Measurements from ENCODE around the gene DCLK3. TPM values are rescaled to one million over a fixed set of nuclear protein-coding genes. Genes with fewer than 3 reads are reported as not detected.

DCLK3 gene
- total and polyA plus RNA-seq, 5 experiments from 2014 or later = not detected

DNA sequence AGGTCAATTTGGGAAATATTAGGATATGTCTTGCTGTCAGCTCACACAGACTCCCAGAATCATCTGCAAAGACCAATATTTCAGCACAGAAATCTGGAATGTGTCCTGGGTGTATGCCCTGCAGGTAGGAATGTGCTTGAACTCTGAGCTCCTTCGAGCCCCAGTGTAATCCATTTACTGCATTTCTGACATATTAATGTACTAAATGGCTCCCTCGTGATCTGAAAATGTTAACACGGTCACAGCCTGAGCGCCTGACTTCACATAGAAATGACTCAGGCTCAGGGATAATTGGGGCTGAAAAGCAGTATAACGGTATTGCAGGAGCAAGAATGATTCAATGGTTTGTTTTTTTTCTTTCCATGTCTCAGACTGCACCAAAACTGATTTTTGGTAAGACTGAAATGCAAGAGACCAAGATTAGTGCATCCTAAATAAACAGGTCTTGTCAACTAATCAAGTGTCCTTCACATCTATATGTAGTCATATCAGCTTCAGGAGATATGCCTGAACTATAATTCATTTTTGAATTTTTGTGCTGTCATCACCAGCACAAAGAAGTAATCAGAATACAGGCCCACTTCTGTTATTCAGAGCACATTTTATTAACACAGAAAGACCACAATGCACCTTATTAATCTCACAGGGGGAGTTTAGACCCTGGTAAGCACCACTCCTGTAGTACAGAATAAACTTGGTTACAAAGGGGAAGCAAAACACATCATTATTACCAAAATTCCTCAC, 49.8 kb downstream of the DCLK3 start:
- Mint-ChIP-seq H3K27ac (no peak overlapping the region), H3K4me3 (no peak overlapping the region), H3K4me1 (no peaks in the 10 kb centered on the region), H3K9me3 (no peaks in the 10 kb centered on the region), H3K27me3 (peaks cover 0 to 3% (median 1%) of the 10 kb centered on the region in 5 donors), H3K36me3 (no peaks in the 10 kb centered on the region)
- ATAC-seq (no peak), DNase-seq (no peak)
- POLR2A ChIA-PET = no interaction called here

DNA sequence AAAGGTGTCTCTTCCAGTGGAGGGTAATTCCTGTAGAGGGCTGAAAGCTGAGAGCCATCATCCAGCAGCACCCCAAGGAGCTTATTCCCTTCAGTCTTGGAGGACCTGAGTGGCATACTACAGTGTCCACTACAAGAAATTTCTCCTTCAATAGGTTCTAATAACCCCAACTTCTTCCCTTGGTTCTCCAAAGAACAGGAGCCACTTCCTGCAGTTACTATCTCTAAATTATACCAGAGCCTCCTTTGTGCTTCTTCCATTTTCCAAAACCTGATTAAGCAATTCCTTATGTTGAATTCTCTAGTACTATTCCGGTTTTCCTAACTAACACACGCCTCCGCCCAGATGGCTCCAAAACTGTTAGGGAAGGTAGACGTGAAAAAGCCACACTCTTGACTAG, 50.4 kb downstream of the DCLK3 start:
- Mint-ChIP-seq H3K4me3 (no peak overlapping the region), H3K27me3 (no peaks in the 10 kb centered on the region), H3K4me1 (no peaks in the 10 kb centered on the region), H3K36me3 (no peaks in the 10 kb centered on the region), H3K27ac (no peak overlapping the region), H3K9me3 (no peaks in the 10 kb centered on the region)
- no peak for DNase-seq
- POLR2A ChIA-PET = no interaction called here
- no peak for ATAC-seq

DNA sequence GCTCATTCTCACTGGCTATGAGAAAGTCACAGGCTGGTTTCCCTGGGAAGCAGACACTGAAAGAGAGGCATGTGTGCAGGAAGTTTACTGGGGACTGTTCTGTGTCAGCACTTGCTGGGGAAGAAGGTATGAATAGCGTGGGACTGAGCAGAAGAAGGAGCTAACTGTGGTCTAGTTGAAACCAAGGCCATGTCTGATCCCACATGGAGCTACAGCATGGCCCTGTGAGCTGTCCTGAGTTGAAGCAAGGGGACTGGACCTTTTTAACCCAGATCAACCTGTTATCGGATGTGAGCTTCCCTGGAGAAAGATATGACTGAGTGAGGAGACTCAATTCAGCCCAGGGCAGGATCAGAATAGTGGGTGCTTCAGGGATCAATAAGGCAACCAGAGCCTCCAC, 53.7 kb downstream of the DCLK3 start:
- H3K27me3 Mint-ChIP-seq = no peaks in the 10 kb centered on the region
- no peak overlapping the region for H3K4me3 Mint-ChIP-seq
- no peak overlapping the region for H3K27ac Mint-ChIP-seq
- H3K9me3 Mint-ChIP-seq = no peaks in the 10 kb centered on the region
- H3K36me3 Mint-ChIP-seq = no peaks in the 10 kb centered on the region
- ATAC-seq (no peak), DNase-seq (no peak)
- POLR2A ChIA-PET = no interaction called here
- peaks cover 0 to 7% (median 5%) of the 10 kb centered on the region in 4 donors for H3K4me1 Mint-ChIP-seq

DNA sequence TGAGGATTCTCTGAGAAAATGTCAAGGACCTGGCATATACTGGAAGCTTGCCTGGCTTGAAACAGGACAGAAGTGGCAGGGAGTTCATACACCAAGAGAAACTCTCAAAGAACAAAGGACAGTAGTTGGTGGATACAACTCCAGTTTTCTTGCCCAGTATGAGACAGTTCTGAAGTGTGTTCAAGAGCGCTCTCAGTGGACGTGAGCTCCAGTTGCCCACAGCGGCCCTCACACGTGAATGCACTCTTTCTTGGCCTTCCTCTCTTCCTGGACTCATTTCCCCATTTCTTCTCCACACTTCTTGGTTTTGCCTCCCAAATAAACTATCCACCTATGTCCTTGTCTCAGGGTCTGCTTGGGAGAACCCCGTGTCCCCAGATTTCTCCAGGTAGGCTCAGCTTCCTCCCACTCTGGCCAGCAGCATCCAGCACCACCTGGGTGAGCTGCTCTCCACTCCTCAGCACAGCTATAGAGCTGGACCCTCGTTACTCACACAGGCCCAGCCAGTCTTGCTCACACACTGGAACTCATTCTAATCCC, 54.5 kb downstream of the DCLK3 start:
- Mint-ChIP-seq H3K27me3 (peaks cover 0 to 1% (median 0%) of the 10 kb centered on the region in 5 donors), H3K27ac (no peak overlapping the region), H3K4me3 (no peak overlapping the region), H3K36me3 (no peaks in the 10 kb centered on the region), H3K4me1 (peaks cover 0 to 7% (median 5%) of the 10 kb centered on the region in 4 donors), H3K9me3 (no peaks in the 10 kb centered on the region)
- no peak for DNase-seq
- no peak for ATAC-seq
- POLR2A ChIA-PET = no interaction called here

DNA sequence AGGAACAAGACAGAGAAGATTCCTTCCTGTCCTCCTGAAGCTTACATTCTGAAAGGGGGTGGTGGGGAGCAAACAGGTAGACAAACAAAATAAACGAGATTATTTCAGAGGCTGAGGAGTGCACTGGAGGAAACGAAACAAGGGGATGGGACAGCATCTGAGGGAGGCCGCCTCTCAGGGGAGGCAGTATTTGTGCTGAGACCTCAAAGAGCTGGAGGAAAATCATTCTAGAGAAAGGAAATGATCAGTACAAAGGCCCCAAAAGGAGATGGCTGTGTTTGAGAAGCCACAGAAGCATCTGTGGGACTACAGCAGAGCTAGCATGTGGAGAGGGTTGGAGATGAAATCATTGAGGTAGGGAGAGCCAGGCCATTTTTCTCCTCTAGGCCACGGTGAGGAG, 55.1 kb downstream of the DCLK3 start:
- H3K9me3 Mint-ChIP-seq = no peaks in the 10 kb centered on the region
- no peak overlapping the region for H3K27ac Mint-ChIP-seq
- ATAC-seq (no peak), DNase-seq (no peak)
- no peaks in the 10 kb centered on the region for H3K36me3 Mint-ChIP-seq
- H3K27me3 Mint-ChIP-seq = peaks cover 0 to 3% (median 0%) of the 10 kb centered on the region in 5 donors
- POLR2A ChIA-PET = no interaction called here
- H3K4me3 Mint-ChIP-seq = no peak overlapping the region
- peaks cover 0 to 7% (median 5%) of the 10 kb centered on the region in 4 donors for H3K4me1 Mint-ChIP-seq

DNA sequence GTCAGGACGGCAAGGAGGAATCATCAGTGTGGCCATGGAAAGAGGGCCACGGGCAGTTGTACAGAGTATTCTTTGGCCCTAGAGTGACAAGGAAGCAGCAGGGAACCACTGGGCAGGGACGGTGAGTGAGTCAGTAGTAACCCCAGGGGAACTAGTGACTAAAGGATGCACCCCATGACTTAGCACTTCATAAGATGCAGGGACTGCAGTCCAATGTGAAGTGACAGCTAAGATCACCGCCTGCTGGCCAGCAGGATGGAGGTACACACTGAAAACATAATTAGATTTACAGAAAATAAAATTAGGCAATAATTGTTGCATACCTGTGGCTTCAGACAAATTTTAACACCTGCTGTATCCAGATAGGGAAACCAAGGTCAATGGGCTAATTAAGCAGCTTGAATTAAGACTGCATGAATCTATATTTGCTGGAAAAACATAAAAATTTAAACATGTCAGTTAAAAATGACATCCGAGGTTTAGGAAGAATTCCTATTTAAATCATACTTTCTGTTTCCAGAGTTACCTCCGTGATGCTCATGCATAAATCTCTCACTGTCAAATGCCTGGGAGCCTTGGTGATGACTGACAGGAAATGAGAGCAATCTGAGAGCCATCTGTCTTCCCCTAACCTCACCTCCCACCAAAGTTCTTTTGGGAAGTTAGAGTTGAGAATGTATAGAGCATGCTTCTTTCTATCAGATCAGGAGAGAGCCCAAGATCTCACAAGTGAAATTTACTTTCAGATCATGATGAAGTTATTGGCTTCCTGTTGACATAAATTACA, 56.5 kb downstream of the DCLK3 start:
- DNase-seq (no peak), ATAC-seq (no peak)
- H3K27me3 Mint-ChIP-seq = peaks cover 0 to 9% (median 0%) of the 10 kb centered on the region in 5 donors
- H3K9me3 Mint-ChIP-seq = no peaks in the 10 kb centered on the region
- H3K4me3 Mint-ChIP-seq = no peak overlapping the region
- H3K36me3 Mint-ChIP-seq = no peaks in the 10 kb centered on the region
- POLR2A ChIA-PET = no interaction called here
- H3K4me1 Mint-ChIP-seq = peaks cover 0 to 7% (median 5%) of the 10 kb centered on the region in 4 donors
- no peak overlapping the region for H3K27ac Mint-ChIP-seq

DNA sequence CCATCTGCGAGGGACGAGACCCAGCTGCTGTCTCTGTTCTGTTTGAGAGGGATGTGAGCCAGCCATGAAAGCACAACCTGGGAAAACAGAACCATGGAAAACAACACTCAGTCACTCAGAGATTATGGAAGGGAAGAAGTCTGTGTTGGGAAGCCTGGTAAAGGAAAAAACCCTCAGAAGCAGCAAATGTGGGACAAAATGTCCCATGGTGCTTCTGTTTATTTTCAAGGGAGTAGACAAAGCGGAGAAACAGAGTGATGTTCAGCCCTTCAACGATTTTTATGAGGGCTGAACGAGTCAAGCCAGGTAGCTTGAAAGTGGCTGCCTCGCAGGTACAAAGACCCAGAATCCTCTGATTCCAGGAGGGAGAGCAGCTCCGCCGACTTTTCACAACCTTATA, 59.3 kb downstream of the DCLK3 start:
- Mint-ChIP-seq H3K4me1 (peaks cover 0 to 7% (median 5%) of the 10 kb centered on the region in 4 donors), H3K36me3 (no peaks in the 10 kb centered on the region), H3K27ac (peak overlapping the region in 1 of 10 donors; percentile 16), H3K4me3 (no peak overlapping the region), H3K9me3 (no peaks in the 10 kb centered on the region), H3K27me3 (peaks cover 0 to 9% (median 0%) of the 10 kb centered on the region in 5 donors)
- DNase-seq (no peak), ATAC-seq (no peak)
- POLR2A ChIA-PET = no interaction called here

DNA sequence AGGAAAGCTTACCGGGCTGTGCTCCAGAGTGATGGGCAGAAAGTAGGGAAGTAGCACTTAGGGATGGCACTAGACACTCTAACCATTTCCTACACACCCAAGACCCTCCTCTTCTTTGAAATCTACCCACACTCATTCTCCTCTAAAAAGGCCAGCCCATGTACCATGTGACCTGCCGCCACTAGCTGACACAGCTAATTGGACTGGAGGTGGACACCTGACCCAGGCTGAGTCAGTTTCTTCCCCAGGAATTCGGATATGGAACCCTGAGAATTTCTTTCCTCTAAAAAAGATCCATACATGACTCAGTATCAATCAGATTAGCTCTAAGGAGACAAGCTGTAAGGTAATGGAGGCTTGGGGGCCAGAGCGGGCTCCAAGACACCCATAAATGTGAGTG, 60.1 kb downstream of the DCLK3 start:
- POLR2A ChIA-PET = no interaction called here
- Mint-ChIP-seq H3K27me3 (peaks cover 0 to 9% (median 0%) of the 10 kb centered on the region in 5 donors), H3K9me3 (no peaks in the 10 kb centered on the region), H3K36me3 (no peaks in the 10 kb centered on the region), H3K4me1 (peaks cover 0 to 7% (median 5%) of the 10 kb centered on the region in 4 donors), H3K27ac (no peak overlapping the region), H3K4me3 (no peak overlapping the region)
- DNase-seq = no peak
- ATAC-seq = no peak

DNA sequence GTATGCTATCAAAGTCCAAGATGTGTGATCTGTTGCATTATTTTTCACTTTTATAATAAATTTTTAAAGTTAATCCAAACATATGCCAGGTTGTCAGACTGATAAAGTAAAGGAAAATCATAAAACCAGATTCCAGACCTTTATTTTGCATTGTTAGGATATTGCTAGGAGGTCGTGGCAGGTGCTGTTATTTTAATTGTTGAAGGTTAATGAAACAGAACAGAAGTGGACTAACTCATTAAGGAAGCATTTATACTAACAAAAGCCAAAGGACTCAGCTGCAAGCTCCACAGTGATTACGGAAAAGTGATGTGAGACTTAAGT, 63.1 kb downstream of the DCLK3 start:
- H3K27me3 Mint-ChIP-seq = peaks cover 0 to 9% (median 0%) of the 10 kb centered on the region in 5 donors

DNA sequence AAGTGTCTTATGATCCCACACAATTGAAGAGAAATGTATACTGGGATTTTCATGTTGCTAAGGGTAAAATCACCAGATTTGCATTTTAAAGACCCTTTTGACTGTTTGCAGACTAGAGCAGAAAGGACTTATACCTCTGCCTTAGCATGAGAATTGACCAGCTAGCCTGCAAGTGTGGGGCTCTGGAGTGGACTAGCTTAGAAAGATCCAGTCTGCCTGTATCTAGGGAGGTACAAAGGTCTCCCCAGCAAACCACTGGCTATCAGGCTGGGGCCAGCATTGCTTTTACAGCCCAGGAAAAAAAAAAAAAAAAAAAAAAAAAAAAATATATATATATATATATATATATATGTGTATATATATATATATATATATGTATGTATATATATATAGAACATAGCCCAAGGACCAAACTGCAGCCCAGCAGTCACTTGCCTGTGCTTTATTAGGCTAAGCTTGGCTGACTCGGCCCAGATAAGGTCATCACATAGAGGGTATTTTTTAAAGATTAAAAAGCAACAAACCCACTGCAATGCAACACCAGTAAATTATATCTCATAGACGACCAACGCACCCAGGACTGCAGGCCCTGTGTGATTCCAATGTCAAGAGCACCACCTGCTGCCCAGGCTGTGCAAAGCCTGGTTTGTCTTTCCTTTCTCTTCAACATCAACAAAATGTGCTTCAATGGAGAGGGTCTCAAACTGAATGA, 63.7 kb downstream of the DCLK3 start:
- ATAC-seq (peak; percentile 37 to 50), DNase-seq (peak in 4 of 10 donors; percentile 3 to 14 (median 12))
- Mint-ChIP-seq H3K4me1 (no peaks in the 10 kb centered on the region), H3K36me3 (no peaks in the 10 kb centered on the region), H3K9me3 (no peaks in the 10 kb centered on the region), H3K4me3 (no peak overlapping the region), H3K27me3 (peaks cover 0 to 9% (median 0%) of the 10 kb centered on the region in 5 donors), H3K27ac (no peak overlapping the region)
- POLR2A ChIA-PET = no interaction called here

More for the DNA sequence above, 63.1 kb downstream of the DCLK3 start:
- Mint-ChIP-seq H3K27ac (no peak overlapping the region), H3K36me3 (no peaks in the 10 kb centered on the region), H3K4me3 (no peak overlapping the region), H3K4me1 (no peaks in the 10 kb centered on the region), H3K9me3 (no peaks in the 10 kb centered on the region)
- POLR2A ChIA-PET = no interaction called here
- ATAC-seq (no peak), DNase-seq (no peak)

DNA sequence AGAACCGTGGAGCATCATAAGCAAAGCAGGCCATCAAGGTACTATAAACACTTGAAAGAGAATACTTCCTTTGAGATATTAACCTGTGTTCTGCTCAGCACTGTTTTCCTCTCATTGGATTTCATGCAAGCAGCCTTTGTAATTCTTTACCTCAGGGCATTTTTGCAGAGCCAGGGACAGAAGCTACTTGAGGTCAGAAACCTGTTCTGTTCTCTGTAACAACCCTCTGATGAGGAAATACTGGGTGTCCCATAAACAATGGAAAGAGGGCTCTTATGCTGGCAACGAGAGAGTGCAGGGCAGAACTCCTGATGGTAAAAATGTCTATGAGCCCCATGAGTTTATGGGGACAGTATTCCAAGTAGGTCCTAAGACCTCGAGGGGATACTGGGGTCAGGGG, 66.0 kb downstream of the DCLK3 start:
- ATAC-seq (no peak), DNase-seq (no peak)
- no peaks in the 10 kb centered on the region for H3K36me3 Mint-ChIP-seq
- POLR2A ChIA-PET = no interaction called here
- H3K4me1 Mint-ChIP-seq = no peaks in the 10 kb centered on the region
- H3K4me3 Mint-ChIP-seq = no peak overlapping the region
- no peak overlapping the region for H3K27ac Mint-ChIP-seq
- no peaks in the 10 kb centered on the region for H3K9me3 Mint-ChIP-seq
- peaks cover 0 to 5% (median 0%) of the 10 kb centered on the region in 5 donors for H3K27me3 Mint-ChIP-seq

DNA sequence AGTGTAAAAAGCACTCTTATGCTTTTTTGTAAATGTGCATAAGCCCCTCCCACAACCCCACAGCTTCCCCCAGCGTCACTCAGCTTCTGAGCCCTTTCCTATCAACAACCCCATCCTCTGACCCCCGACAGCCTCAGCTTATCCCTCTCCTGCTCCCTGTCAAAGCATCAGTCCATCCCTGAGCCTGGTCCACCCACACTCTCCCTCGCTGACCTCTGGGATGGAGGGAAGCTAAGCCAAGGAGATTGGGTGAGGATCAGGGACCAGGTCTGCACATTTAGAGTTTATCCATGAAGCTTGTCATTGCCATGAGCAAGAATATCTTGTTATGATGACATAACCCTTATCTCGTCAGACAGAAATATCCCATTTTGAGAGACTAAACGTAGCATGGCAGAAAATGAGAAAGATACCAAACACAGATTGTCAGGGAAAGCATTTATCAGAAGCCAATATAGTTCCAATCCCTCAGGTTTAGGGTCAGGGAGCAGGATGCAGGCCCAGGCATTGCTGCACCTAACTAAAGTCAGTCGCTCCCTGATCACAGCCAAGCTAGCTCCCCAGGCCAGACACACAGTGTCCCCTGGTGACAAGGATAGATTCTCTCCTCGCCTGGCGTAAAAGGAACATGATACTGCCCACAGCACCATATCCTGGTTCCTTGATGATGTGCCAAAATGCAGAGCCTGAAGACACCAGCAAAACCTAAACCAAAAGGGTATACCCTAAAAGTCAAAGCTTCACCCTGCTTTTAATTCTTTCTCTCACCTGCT, 66.9 kb downstream of the DCLK3 start:
- Mint-ChIP-seq H3K27ac (peak overlapping the region in 1 of 10 donors; percentile 48), H3K36me3 (no peaks in the 10 kb centered on the region), H3K27me3 (peaks cover 0 to 3% (median 0%) of the 10 kb centered on the region in 5 donors), H3K4me3 (peak overlapping the region in 1 of 10 donors; percentile 49), H3K9me3 (no peaks in the 10 kb centered on the region), H3K4me1 (no peaks in the 10 kb centered on the region)
- DNase-seq = no peak
- ATAC-seq = no peak
- POLR2A ChIA-PET = no interaction called here

Data from naive thymus-derived CD8-positive, alpha-beta T cell (primary cell).